Measurements from ENCODE around the gene RPS6KA5. TPM values are rescaled to one million over a fixed set of nuclear protein-coding genes. Genes with fewer than 3 reads are reported as not detected.

Gene RPS6KA5
- total RNA-seq, 1 donor from 2014 or later = 1.8 TPM

DNA sequence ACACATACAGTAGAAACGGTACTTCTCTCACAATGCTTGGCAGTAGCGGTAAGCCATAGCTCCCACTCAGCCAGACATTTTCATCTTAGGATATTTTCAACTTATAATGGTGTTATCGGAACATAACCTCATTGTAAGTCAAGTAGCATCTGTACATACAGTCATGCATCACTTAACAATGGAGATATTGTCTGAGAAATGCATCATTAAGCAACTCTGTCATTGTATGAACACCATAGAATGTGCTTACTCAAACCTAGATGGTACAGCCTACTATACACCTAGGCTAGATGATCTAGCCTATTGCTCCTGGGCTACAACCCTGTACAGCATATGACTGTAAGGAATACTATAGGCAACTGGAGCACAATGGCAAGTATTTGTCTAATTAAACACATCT is 40.8 kb downstream of the RPS6KA5 start:
- no peak for DNase-seq (ENCODE audit: low read depth)
- FAIRE-seq = no peak
- TF ChIP-seq, protein P1, sequence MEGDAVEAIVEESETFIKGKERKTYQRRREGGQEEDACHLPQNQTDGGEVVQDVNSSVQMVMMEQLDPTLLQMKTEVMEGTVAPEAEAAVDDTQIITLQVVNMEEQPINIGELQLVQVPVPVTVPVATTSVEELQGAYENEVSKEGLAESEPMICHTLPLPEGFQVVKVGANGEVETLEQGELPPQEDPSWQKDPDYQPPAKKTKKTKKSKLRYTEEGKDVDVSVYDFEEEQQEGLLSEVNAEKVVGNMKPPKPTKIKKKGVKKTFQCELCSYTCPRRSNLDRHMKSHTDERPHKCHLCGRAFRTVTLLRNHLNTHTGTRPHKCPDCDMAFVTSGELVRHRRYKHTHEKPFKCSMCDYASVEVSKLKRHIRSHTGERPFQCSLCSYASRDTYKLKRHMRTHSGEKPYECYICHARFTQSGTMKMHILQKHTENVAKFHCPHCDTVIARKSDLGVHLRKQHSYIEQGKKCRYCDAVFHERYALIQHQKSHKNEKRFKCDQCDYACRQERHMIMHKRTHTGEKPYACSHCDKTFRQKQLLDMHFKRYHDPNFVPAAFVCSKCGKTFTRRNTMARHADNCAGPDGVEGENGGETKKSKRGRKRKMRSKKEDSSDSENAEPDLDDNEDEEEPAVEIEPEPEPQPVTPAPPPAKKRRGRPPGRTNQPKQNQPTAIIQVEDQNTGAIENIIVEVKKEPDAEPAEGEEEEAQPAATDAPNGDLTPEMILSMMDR (IDR thresholded peaks at IDR 0.05; ENCODE audit: insufficient read depth, low read length, severe bottlenecking) = no peak
- Histone ChIP-seq H3K36me3 (ENCODE audit: control insufficient read depth, insufficient read depth, low read length) (peaks cover 1% of the 10 kb centered on the region), H3K27me3 (ENCODE audit: control insufficient read depth, insufficient read depth, low read length) (no peaks in the 10 kb centered on the region), H3K4me3 (ENCODE audit: low read depth, low read length) (no peak overlapping the region)

DNA sequence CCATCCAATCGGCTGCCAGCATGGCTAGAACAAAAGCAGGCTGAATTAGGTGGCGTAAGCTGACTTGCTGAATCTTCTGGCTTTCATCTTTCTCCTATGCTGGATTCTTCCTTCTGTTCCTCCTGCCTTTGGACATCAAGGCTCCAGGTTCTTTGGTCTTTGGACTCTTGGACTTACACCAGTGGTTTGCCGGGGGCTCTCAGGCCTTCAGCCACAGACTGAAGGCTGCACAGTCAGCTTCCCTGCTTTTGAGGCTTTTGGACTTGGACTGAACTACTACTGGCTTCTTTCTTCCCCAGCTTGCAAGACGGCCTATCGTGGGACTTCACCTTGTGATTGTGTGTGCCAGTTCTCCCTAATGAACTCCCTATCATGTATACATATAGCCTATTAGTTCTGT is 42.0 kb downstream of the RPS6KA5 start:
- peak; percentile 18 for FAIRE-seq

DNA sequence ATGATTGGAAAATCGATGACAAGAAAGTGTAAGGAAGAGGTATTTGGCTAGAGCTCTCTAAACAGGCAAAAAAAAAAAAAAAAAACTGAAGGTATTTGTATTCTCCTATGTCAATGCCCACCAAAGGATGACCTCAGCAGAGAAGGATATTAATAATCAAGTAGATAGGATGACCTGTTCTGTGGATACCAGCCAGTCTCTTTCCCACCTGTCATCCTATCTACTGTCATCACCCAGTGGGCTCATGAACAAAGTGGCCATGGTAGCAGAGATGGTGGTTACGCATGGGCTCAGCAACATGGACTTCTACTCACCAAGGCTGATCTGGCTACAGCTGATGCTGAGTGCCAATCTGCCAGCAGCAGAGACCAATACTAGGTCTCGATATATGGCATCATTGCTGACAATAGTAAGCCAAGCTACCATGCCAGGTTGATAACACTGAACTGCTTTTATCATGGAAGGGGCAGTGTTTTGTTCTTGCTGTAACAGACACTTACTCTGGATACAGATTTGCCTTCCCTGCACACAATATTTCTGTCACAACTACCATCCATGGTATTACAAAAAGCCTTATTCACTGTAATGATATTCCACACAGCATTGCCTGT is 43.5 kb downstream of the RPS6KA5 start:
- TF ChIP-seq, protein P1 (IDR thresholded peaks at IDR 0.05; ENCODE audit: insufficient read depth, low read length, severe bottlenecking) = no peak
- FAIRE-seq = no peak
- DNase-seq (ENCODE audit: low read depth) = no peak
- Histone ChIP-seq H3K27me3 (ENCODE audit: control insufficient read depth, insufficient read depth, low read length) (no peaks in the 10 kb centered on the region), H3K36me3 (ENCODE audit: control insufficient read depth, insufficient read depth, low read length) (peaks cover 1% of the 10 kb centered on the region), H3K4me3 (ENCODE audit: low read depth, low read length) (no peak overlapping the region)

More for the DNA sequence above, 42.0 kb downstream of the RPS6KA5 start:
- DNase-seq (ENCODE audit: low read depth) = no peak
- Histone ChIP-seq H3K27me3 (ENCODE audit: control insufficient read depth, insufficient read depth, low read length) (no peaks in the 10 kb centered on the region), H3K36me3 (ENCODE audit: control insufficient read depth, insufficient read depth, low read length) (peaks cover 1% of the 10 kb centered on the region), H3K4me3 (ENCODE audit: low read depth, low read length) (no peak overlapping the region)
- TF ChIP-seq, protein P1 (IDR thresholded peaks at IDR 0.05; ENCODE audit: insufficient read depth, low read length, severe bottlenecking) = no peak

DNA sequence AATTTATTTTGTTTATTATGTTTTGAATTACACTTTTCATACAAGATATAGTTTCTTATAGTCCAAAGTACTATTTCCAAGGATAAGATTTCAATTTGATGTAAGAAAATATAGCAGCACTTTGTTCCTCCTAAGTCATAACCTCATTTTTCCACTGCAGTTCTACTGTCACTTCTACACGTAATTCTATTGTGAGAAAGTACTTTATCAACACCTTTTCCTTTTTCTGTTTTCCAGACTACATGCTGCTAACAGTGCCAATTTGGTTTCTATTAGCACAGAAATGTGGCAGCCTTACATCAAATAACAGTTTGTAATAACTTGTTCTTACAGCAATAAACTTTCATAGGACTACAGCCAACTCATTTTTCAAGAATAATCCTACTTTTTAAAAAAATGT is 45.0 kb downstream of the RPS6KA5 start:
- no peak overlapping the region for H3K4me3 ChIP-seq (ENCODE audit: low read depth, low read length)
- H3K36me3 ChIP-seq (ENCODE audit: control insufficient read depth, insufficient read depth, low read length) = peaks cover 1% of the 10 kb centered on the region
- TF ChIP-seq, protein P1 (IDR thresholded peaks at IDR 0.05; ENCODE audit: insufficient read depth, low read length, severe bottlenecking) = no peak
- DNase-seq (ENCODE audit: low read depth) (no peak), FAIRE-seq (no peak)
- no peaks in the 10 kb centered on the region for H3K27me3 ChIP-seq (ENCODE audit: control insufficient read depth, insufficient read depth, low read length)

DNA sequence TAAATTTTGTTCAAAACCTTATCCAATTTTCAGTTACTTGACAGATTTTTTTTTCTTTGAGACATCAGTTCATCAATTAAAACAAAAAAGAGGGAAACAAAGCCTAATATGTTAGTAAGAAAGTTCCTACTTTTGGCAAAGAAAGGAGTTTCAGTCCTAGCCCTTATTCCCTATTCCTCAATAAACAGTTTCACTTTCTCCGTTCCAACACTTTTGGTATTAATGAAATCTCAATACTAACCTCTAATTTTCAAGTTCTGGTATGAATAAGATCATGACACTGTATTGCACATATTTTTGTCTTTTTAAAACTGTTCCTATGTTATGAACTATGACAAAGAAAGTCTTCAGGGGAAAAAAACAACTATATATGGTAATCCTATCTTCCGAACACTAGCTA is 48.4 kb downstream of the RPS6KA5 start:
- DNase-seq (ENCODE audit: low read depth) (no peak), FAIRE-seq (no peak)
- H3K27me3 ChIP-seq (ENCODE audit: control insufficient read depth, insufficient read depth, low read length) = no peaks in the 10 kb centered on the region
- no peak overlapping the region for H3K4me3 ChIP-seq (ENCODE audit: low read depth, low read length)
- H3K36me3 ChIP-seq (ENCODE audit: control insufficient read depth, insufficient read depth, low read length) = no peaks in the 10 kb centered on the region
- TF ChIP-seq, protein P1 (IDR thresholded peaks at IDR 0.05; ENCODE audit: insufficient read depth, low read length, severe bottlenecking) = no peak

DNA sequence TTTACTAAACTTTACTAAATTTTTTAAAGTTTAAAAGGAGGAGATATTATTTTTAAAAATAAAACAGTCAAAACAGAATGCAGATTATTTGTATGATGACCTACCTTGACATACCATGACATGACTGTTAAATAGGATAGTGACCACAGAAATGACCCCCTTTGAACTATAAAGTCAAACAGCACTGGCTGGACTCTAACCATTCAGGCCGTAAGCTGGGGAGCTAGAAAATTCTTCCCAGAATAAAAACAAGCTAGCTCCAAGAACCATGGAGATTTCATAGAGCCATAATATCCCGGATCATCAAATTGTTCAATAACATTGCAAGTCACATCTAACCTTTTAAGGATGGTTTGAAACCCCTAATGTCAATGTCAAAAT is 50.3 kb downstream of the RPS6KA5 start:
- no peaks in the 10 kb centered on the region for H3K27me3 ChIP-seq (ENCODE audit: control insufficient read depth, insufficient read depth, low read length)
- FAIRE-seq = no peak
- TF ChIP-seq, protein P1 (IDR thresholded peaks at IDR 0.05; ENCODE audit: insufficient read depth, low read length, severe bottlenecking) = no peak
- DNase-seq (ENCODE audit: low read depth) = no peak
- H3K36me3 ChIP-seq (ENCODE audit: control insufficient read depth, insufficient read depth, low read length) = no peaks in the 10 kb centered on the region
- no peak overlapping the region for H3K4me3 ChIP-seq (ENCODE audit: low read depth, low read length)

Data from bronchial epithelial cell (primary cell).